Measurements from ENCODE around the gene LRMDA. TPM values are rescaled to one million over a fixed set of nuclear protein-coding genes. Genes with fewer than 3 reads are reported as not detected.

Gene LRMDA
- polyA plus RNA-seq, 1 donor from 2014 or later: not detected

DNA sequence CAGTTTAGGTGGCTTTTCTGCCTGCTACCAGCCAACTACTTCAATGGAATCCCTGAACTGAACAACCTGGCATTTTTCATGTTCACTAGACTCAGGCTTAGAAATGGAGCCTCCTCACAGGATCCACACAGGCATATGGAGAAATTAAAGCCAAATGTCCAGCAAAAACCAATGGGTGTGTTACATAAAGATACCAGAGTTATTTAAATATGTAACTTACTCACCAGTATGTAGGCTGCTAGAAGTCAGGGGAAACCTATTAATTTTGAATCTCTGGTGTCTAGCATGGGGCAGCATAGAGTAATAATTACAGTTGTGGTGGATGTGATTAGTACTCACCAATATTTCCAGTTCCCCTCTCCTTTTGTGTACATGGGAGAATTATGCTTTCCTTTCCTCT is 383.6 kb downstream of the LRMDA start:
- no peaks in the 10 kb centered on the region for H3K36me3 Mint-ChIP-seq
- peaks cover 0 to 3% (median 0%) of the 10 kb centered on the region in 3 donors for H3K9me3 Mint-ChIP-seq
- no peak overlapping the region for H3K4me3 Mint-ChIP-seq
- H3K4me1 Mint-ChIP-seq: no peaks in the 10 kb centered on the region
- peaks cover 2% of the 10 kb centered on the region for H3K27me3 Mint-ChIP-seq
- no peak overlapping the region for H3K27ac Mint-ChIP-seq

DNA sequence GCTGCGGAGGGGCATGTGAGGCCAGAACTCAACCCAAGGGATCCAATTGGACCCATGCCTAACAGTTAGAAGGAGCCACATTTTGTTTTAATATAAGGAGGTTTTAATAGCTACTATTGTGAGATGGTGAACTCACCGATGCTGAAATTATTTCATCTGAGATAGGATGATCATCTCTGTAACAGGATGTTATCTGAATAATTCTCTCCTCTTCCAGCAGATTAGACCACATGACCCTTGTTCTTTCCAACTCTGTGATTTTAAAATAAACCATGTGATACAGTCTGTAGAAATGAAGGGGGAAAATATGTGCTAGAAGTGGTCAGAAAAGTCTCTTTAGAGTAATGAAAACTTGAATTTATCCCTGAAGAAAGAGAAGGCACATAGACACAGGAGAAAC is 385.8 kb downstream of the LRMDA start:
- Mint-ChIP-seq H3K4me3 (no peak overlapping the region), H3K27me3 (peaks cover 2% of the 10 kb centered on the region), H3K9me3 (peaks cover 0 to 7% (median 0%) of the 10 kb centered on the region in 3 donors), H3K27ac (no peak overlapping the region), H3K36me3 (no peaks in the 10 kb centered on the region), H3K4me1 (no peaks in the 10 kb centered on the region)

DNA sequence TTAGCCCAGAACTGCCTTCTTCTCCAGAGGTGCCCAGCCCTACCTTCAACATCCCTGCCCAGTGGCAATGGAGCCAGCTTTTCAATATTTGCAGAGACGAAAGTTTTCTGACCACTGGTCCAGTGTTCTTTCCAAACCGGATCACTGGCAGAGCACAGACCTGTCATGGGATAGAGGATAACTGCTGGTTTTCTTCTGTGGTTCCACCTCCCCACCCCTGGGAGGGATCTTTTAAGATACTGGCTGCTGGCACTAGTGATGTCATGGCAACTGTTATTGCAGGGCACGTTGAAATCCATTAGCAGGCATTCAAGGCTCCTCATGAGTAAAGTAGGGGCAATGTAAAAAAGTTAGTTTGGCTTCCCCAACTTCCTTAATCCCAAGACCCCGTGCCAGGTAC is 387.1 kb downstream of the LRMDA start:
- H3K9me3 Mint-ChIP-seq: peaks cover under 1 to 10% (median 6%) of the 10 kb centered on the region in 3 donors
- no peaks in the 10 kb centered on the region for H3K4me1 Mint-ChIP-seq
- H3K4me3 Mint-ChIP-seq: no peak overlapping the region
- peaks cover 2% of the 10 kb centered on the region for H3K27me3 Mint-ChIP-seq
- no peaks in the 10 kb centered on the region for H3K36me3 Mint-ChIP-seq
- no peak overlapping the region for H3K27ac Mint-ChIP-seq

DNA sequence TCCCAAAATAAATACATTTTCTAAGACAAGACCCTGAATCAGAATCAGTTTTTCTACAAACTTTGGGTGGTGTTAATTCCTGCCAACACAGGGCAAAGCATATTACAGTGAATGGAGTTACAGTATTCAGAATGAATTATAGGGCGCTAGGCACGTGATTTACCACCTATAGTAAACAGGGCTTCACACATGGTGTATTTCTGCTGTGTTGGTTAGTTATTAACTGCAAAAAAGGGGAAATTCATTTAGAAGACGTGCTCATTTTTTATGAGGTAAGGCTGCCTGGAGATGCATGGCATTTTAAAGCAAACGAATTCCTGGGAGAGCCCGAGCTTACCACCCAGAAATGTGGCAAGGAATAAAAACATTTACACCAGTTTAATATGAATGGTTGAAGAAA is 393.8 kb downstream of the LRMDA start:
- Mint-ChIP-seq H3K4me1 (no peaks in the 10 kb centered on the region), H3K27ac (no peak overlapping the region), H3K9me3 (peaks cover 2 to 8% (median 6%) of the 10 kb centered on the region in 3 donors), H3K27me3 (no peaks in the 10 kb centered on the region), H3K4me3 (no peak overlapping the region), H3K36me3 (no peaks in the 10 kb centered on the region)

DNA sequence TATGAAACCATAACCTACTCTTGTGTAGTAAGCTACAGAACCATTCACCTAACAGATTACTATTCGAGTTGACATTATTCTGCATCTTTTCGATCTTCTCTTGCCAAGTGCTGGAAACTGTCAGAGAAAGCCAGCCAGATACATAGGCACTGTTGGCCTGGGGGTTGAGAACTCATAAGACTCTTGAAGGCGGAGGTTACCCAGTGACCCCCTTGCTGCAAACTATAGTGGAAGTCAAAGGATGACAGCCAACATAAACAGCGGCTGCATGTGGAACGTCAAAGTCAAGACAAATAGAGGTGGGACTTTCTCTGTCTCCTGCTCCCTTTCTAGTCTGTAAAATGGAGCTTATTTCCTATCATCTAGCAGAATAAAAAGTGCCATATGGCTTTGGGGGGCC is 394.2 kb downstream of the LRMDA start:
- Mint-ChIP-seq H3K27ac (no peak overlapping the region), H3K4me1 (no peaks in the 10 kb centered on the region), H3K27me3 (no peaks in the 10 kb centered on the region), H3K9me3 (peaks cover 2 to 8% (median 6%) of the 10 kb centered on the region in 3 donors), H3K4me3 (no peak overlapping the region), H3K36me3 (no peaks in the 10 kb centered on the region)

DNA sequence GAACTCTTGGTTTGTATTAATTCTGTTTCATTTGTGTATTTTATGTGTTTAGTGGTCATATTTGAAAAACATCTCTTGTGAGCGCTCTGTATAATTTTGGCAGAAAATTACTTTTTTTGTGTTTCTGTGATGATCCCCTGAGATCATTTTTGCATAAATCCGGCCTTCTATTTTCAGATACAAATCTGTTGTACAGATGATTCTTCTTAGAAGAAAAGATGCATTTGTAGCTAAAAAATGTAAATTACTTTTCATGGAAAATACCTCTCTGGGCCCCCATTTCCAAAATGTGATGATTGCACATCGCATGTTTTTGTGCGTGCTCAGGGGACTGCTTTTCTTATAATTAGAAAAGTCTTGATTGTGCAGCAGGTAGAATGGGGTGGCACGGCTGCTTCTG is 395.4 kb downstream of the LRMDA start:
- Mint-ChIP-seq H3K36me3 (no peaks in the 10 kb centered on the region), H3K4me1 (no peaks in the 10 kb centered on the region), H3K9me3 (peaks cover 2 to 6% (median 5%) of the 10 kb centered on the region in 3 donors), H3K4me3 (no peak overlapping the region), H3K27me3 (no peaks in the 10 kb centered on the region), H3K27ac (no peak overlapping the region)

DNA sequence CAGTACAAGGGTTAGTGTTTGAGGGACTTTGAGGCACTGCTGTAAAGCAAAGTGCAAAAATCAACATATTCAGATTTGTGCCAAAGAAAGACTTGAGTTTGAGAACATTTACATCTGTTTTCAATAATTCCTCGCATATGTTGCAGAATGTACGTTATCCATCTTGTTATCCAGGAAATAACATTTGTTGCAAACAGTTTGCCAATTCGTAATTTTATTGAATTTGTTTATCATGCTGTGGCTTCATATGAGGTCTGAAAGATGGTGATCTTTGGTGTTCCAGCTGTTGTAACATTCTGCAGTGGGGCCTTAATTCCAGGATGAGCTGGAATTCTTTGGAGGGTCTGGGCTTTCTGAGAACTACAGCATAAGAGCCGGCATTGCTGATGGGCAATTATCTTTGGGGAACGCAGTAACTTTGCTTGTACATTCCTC is 396.2 kb downstream of the LRMDA start:
- Mint-ChIP-seq H3K27me3 (no peaks in the 10 kb centered on the region), H3K9me3 (peaks cover 2 to 6% (median 6%) of the 10 kb centered on the region in 3 donors), H3K4me3 (no peak overlapping the region), H3K4me1 (no peaks in the 10 kb centered on the region), H3K27ac (no peak overlapping the region), H3K36me3 (no peaks in the 10 kb centered on the region)

DNA sequence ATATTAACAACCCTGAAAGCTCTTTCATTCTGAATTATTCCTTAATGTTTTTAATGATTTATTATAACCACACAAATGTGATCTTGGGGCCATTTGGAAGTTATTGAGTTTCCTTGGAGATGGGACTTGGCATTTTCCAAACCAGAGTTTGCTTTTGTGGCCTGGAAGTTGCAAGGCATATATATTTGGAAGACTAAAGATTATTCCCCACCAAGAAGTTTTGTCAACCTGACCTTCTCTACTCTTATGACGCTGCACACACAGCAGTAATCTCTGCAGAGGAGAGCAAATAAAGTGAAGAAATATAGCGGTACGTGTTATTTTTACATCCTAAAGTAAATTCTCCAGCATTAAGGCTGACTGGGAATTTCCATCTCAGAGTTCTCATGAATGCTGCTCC is 397.0 kb downstream of the LRMDA start:
- peaks cover 2 to 5% (median 3%) of the 10 kb centered on the region in 3 donors for H3K9me3 Mint-ChIP-seq
- no peaks in the 10 kb centered on the region for H3K36me3 Mint-ChIP-seq
- H3K4me3 Mint-ChIP-seq: no peak overlapping the region
- H3K27ac Mint-ChIP-seq: no peak overlapping the region
- H3K27me3 Mint-ChIP-seq: no peaks in the 10 kb centered on the region
- H3K4me1 Mint-ChIP-seq: no peaks in the 10 kb centered on the region

DNA sequence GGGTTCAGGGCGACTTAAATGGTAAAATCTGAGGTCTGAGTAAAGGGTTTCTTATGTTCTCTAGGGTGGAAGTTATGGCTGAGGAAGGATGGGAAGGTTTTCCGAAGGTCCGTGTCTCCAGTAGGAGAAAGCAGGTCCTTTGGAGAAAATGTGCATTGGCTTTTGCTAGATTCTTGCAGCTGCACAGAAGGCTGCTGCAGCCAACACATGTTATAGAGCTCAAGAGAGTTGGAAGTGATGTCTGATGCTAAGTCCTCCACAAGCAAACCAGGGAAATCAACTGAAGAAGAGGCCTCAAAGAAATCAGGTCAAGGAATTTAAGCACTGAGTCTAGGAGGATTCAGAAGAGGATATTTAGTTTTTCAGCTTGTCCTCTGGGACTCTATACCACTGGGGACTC is 404.6 kb downstream of the LRMDA start:
- peaks cover 1 to 8% (median 3%) of the 10 kb centered on the region in 3 donors for H3K9me3 Mint-ChIP-seq
- H3K4me3 Mint-ChIP-seq: no peak overlapping the region
- H3K4me1 Mint-ChIP-seq: no peaks in the 10 kb centered on the region
- peaks cover 1% of the 10 kb centered on the region for H3K27me3 Mint-ChIP-seq
- no peak overlapping the region for H3K27ac Mint-ChIP-seq
- H3K36me3 Mint-ChIP-seq: no peaks in the 10 kb centered on the region

DNA sequence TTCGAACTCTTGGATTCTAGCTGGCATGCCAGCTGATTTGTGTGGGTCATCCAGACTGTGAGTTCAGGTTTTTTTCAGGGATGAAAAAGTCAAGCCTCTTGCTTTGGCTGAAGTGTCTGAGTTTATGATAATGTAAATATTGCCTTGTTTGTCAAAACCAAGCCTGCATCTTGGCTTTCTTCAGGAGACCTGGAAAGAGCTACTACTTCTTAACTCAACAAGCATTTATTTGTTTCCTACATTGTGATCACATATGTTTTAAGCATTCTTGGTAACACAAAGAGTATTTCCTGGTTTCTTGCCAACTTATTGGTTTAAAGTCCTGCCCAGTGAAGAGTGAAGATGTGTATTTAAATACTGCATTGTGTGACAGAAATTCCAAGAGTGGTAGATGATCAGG is 407.1 kb downstream of the LRMDA start:
- Mint-ChIP-seq H3K4me3 (no peak overlapping the region), H3K9me3 (peaks cover 0 to 3% (median 1%) of the 10 kb centered on the region in 3 donors), H3K36me3 (peaks cover 2% of the 10 kb centered on the region), H3K27ac (no peak overlapping the region), H3K27me3 (peaks cover 1% of the 10 kb centered on the region), H3K4me1 (no peaks in the 10 kb centered on the region)

DNA sequence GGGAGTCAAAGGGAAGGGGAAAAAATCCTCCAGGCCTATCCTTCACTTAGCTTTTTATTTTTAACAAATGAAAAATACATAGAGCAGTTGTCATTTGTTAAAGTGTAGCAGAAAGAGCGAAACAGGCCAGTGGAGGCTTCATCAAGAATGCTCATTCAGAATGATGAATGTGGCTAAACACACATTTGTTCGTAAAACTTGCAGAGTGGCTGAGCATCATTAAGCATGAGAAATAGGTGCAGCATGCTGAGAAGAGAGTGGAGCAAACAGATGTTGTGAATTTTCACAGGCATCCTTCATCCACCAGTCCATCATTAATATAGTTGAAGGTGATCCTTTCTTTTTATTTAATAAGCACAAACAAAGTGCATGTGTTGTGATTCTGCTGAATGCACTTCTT is 407.6 kb downstream of the LRMDA start:
- Mint-ChIP-seq H3K4me3 (no peak overlapping the region), H3K27me3 (peaks cover 1% of the 10 kb centered on the region)

DNA sequence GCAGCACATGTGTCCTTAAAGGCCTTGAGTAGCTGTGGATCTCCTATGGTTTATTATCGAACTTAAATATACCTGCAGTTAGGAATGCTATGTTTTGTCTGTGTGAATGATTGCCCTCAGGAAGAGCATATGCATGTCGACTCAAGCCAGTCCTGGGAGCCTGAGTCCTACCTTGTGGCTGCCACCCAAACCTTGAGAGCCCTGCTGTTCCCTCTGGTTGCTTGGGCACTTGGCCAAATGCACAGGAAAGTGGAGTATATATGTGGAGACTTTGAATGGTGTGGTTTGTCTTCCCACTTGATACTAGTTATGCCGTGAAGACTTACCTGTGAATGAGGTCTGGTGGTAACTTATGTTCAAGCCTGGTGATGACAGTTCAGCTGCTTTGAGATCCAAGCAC is 409.8 kb downstream of the LRMDA start:
- no peak overlapping the region for H3K4me3 Mint-ChIP-seq
- H3K36me3 Mint-ChIP-seq: peaks cover 2% of the 10 kb centered on the region
- H3K9me3 Mint-ChIP-seq: no peaks in the 10 kb centered on the region
- H3K27ac Mint-ChIP-seq: no peak overlapping the region
- H3K4me1 Mint-ChIP-seq: no peaks in the 10 kb centered on the region
- H3K27me3 Mint-ChIP-seq: peaks cover 1% of the 10 kb centered on the region

More for the DNA sequence above, 407.6 kb downstream of the LRMDA start:
- Mint-ChIP-seq H3K27ac (no peak overlapping the region), H3K4me1 (no peaks in the 10 kb centered on the region), H3K9me3 (peaks cover 0 to 2% (median 1%) of the 10 kb centered on the region in 3 donors), H3K36me3 (peaks cover 2% of the 10 kb centered on the region)

DNA sequence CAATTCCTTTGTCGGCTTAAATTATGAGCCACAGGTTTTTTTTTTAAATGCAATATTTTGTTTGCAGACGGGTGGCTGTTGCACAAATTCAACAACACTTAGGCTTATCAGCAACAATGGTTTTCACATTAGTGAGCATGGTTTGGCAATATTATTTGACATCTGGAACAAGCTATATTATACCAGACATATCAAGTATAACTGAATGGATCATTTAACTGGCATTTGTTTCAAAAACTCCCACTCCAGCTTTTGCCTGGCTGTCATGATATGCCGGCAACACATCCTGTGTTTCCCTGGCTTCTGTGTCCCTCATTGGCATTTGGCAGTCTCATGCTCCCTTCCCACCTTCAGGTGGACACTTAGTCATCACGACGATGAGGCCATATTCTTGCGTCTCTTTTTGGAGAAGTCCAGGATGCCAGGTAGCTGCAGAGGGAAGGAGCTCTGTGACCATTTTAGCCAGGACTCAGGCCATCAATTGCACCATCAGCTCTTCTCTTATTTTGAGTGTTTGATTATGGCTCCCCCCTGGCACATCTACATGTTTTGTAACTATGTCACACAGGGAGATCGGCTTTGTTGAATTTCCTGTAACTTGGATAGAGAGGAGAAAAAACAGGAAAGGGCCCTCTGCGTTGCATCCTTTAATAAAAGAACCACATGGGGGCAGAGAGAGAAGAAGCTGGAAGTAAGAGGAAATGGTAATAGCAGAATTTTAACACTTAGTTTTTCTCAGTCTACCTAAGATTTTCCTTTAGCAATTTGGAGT is 413.9 kb downstream of the LRMDA start:
- Mint-ChIP-seq H3K27me3 (peaks cover 1% of the 10 kb centered on the region), H3K27ac (no peak overlapping the region), H3K36me3 (peaks cover 2% of the 10 kb centered on the region), H3K4me1 (no peaks in the 10 kb centered on the region), H3K9me3 (peaks cover 0 to 3% (median 0%) of the 10 kb centered on the region in 3 donors), H3K4me3 (no peak overlapping the region)

DNA sequence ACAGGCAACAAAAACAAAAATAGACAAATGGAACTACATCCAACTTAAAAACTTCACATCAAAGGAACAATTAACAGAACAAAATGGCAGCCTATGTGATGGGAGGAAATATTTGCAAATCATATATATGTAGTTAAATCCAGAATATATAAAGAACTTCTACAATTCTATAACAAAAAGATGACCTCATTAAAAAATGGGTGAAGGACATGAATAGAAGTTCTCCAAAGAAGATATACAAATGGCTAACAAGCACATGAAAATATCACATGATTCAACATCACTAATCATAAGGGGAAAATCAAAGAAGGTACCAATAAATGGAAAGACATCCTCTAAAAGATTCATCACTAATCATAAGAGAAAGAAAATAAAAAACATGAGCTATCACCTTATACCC is 416.1 kb downstream of the LRMDA start:
- Mint-ChIP-seq H3K4me3 (no peak overlapping the region), H3K27ac (no peak overlapping the region), H3K9me3 (peaks cover 0 to 3% (median 0%) of the 10 kb centered on the region in 3 donors), H3K4me1 (no peaks in the 10 kb centered on the region), H3K27me3 (no peaks in the 10 kb centered on the region), H3K36me3 (no peaks in the 10 kb centered on the region)

DNA sequence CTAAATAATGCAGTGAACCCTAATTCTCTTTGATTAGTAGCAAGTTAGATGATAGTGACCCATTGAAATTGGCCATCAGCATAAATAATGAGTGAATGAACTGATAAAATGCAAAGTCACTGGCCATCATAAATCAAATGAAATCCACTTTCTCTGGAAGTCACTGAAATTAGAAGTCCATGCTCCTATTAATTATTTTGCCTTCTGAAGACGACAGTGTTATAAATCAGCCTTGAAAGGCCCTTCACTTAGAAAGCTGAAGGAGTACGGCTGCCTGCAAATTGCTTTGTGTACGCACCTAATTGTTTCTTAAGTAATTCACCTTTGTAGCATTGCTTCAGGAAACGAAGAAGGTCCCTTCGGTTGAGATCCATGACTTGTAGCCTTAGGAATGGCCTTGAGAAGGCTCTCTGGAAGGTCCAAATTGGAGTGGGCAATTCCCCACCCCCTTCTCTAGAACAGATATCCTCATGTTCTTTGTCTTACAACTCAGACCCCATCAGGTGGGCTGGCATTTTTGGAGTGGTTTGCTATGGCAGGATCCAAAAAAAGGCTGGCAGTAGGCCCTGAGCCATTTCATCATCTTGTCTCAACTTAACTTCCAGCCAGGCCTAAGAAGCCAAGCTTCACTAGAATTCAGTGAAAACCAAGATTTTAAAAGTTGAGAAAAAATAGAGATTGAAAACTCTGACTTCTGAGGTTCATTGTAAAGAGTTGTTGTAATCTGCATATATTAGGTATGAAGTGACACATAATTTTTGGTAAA is 420.3 kb downstream of the LRMDA start:
- H3K4me1 Mint-ChIP-seq: no peaks in the 10 kb centered on the region
- no peaks in the 10 kb centered on the region for H3K27me3 Mint-ChIP-seq
- H3K27ac Mint-ChIP-seq: no peak overlapping the region
- H3K4me3 Mint-ChIP-seq: no peak overlapping the region
- H3K36me3 Mint-ChIP-seq: no peaks in the 10 kb centered on the region
- peaks cover 0 to 3% (median 3%) of the 10 kb centered on the region in 3 donors for H3K9me3 Mint-ChIP-seq

All from IgD-negative memory B cell (primary cell).